Measurements from ENCODE around the gene SGK1. TPM values are rescaled to one million over a fixed set of nuclear protein-coding genes. Genes with fewer than 3 reads are reported as not detected.

Gene SGK1
- total RNA-seq, 1 experiment from 2014 or later: 95.2 TPM

DNA sequence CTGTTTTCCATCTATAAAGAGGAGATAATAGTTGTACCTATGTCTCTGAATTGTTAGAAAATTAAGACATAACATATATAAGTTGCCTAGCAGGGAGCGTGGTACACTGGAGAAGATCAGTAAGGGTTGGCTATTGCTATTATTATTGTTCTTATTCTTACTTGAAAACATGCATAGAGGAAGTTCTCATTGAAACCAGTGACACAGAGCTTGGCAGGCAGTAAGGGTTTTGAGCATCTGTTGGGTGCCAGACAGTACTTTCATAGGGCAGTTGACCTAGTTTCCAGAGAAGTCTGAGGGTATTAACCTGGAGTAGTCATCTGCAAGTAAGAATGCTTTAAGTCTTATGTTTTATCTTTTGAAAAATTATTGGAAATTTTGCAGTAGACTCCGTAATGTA, 13.3 kb upstream of the SGK1 start:
- ATAC-seq (no peak), DNase-seq (no peak)
- H3K9me3 ChIP-seq (ENCODE audit: low read length): no peaks in the 10 kb centered on the region
- no peak overlapping the region for H3K4me2 ChIP-seq (ENCODE audit: low read length)
- no peak overlapping the region for H3K27ac ChIP-seq (ENCODE audit: low read length)
- no peaks in the 10 kb centered on the region for H3K79me2 ChIP-seq (ENCODE audit: low read length)
- no peaks in the 10 kb centered on the region for H3K4me1 ChIP-seq (ENCODE audit: insufficient read depth, low read length)
- intact Hi-C loops (cut with micrococcal nuclease): no loop called here
- TF ChIP-seq, protein P1, sequence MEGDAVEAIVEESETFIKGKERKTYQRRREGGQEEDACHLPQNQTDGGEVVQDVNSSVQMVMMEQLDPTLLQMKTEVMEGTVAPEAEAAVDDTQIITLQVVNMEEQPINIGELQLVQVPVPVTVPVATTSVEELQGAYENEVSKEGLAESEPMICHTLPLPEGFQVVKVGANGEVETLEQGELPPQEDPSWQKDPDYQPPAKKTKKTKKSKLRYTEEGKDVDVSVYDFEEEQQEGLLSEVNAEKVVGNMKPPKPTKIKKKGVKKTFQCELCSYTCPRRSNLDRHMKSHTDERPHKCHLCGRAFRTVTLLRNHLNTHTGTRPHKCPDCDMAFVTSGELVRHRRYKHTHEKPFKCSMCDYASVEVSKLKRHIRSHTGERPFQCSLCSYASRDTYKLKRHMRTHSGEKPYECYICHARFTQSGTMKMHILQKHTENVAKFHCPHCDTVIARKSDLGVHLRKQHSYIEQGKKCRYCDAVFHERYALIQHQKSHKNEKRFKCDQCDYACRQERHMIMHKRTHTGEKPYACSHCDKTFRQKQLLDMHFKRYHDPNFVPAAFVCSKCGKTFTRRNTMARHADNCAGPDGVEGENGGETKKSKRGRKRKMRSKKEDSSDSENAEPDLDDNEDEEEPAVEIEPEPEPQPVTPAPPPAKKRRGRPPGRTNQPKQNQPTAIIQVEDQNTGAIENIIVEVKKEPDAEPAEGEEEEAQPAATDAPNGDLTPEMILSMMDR (conservative IDR thresholded peaks at IDR 0.05; ENCODE audit: low read depth, low read length): no peak
- TF ChIP-seq EZH2phosphoT487 (IDR thresholded peaks at IDR 0.05; ENCODE audit: borderline replicate concordance, low read length) (no peak), EZH2 (IDR thresholded peaks at IDR 0.05; ENCODE audit: low read length, unreplicated experiment) (no peak)
- H3K4me3 ChIP-seq (ENCODE audit: low read length): no peak overlapping the region
- ChIA-PET POLR2A (ENCODE audit: unreplicated experiment) (no interaction called here), CTCF (no interaction called here)
- no peaks in the 10 kb centered on the region for H3K27me3 ChIP-seq (ENCODE audit: low read length)
- H3K9ac ChIP-seq (ENCODE audit: low read length): no peak overlapping the region
- H4K20me1 ChIP-seq (ENCODE audit: low read length): no peaks in the 10 kb centered on the region
- H3F3A ChIP-seq (ENCODE audit: low read length, unreplicated experiment): no peaks in the 10 kb centered on the region
- H3K9me2 ChIP-seq (replicated peaks; ENCODE audit: low read length): no peaks in the 10 kb centered on the region
- H3K36me3 ChIP-seq (ENCODE audit: low read depth, low read length): no peaks in the 10 kb centered on the region
- no TSS peak for BruUV-seq (replicated peaks)
- H2AFZ ChIP-seq (ENCODE audit: low read length): no peak overlapping the region

DNA sequence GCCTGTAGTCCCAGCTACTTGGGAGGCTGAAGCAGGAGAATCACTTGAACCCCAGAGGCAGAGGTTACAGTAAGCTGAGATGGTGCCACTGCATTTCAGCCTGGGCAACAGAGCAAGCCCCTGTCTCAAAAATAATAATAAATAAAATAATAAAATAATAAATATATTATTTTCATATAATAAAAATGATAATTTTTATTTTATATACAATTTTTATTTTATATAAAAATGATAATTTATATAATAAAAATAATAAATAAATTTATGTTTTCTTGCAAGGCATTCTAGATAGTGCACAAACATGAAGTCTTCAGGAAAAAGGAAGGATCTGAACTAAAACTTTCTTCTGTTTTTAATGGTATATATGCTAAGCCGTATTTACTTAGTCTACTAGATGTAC, 12.6 kb upstream of the SGK1 start:
- CTCF ChIA-PET: no interaction called here

DNA sequence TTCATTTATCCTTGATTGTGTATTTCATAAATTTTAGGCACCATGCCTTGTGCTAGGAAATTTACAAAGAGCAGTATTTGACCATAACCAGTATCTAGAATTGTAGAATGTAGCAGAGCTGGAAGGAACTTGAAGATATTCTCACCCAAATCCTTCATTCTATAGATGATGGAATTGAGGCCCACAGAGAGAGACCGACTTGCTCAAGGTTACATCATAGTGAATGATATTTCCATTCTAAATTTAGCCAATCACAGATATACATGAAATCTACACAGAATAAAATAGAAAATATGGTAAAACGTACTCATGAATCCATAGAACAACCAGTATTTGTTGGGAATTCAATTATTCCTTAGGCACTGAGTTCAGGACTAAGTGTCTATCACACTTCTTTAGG, 10.9 kb upstream of the SGK1 start:
- Histone ChIP-seq H3K9me3 (ENCODE audit: low read length) (no peaks in the 10 kb centered on the region), H3K9me2 (replicated peaks; ENCODE audit: low read length) (no peaks in the 10 kb centered on the region), H3F3A (ENCODE audit: low read length, unreplicated experiment) (no peaks in the 10 kb centered on the region), H3K4me3 (ENCODE audit: low read length) (no peak overlapping the region), H3K27ac (ENCODE audit: low read length) (no peak overlapping the region), H3K27me3 (ENCODE audit: low read length) (no peaks in the 10 kb centered on the region), H3K9ac (ENCODE audit: low read length) (no peak overlapping the region), H3K36me3 (ENCODE audit: low read depth, low read length) (no peaks in the 10 kb centered on the region), H2AFZ (ENCODE audit: low read length) (no peak overlapping the region), H3K4me2 (ENCODE audit: low read length) (no peak overlapping the region), H4K20me1 (ENCODE audit: low read length) (no peaks in the 10 kb centered on the region), H3K79me2 (ENCODE audit: low read length) (no peaks in the 10 kb centered on the region), H3K4me1 (ENCODE audit: insufficient read depth, low read length) (no peaks in the 10 kb centered on the region)
- ATAC-seq (no peak), DNase-seq (no peak)
- intact Hi-C loops (cut with micrococcal nuclease): no loop called here
- BruUV-seq (replicated peaks): no TSS peak
- CTCF ChIA-PET: no interaction called here
- POLR2A ChIA-PET (ENCODE audit: unreplicated experiment): no interaction called here
- TF ChIP-seq, protein P1 (conservative IDR thresholded peaks at IDR 0.05; ENCODE audit: low read depth, low read length): no peak
- TF ChIP-seq EZH2phosphoT487 (IDR thresholded peaks at IDR 0.05; ENCODE audit: borderline replicate concordance, low read length) (no peak), EZH2 (IDR thresholded peaks at IDR 0.05; ENCODE audit: low read length, unreplicated experiment) (no peak)

More for the DNA sequence above, 12.6 kb upstream of the SGK1 start:
- Histone ChIP-seq H3K4me1 (ENCODE audit: insufficient read depth, low read length) (no peaks in the 10 kb centered on the region), H3K4me3 (ENCODE audit: low read length) (no peak overlapping the region), H3F3A (ENCODE audit: low read length, unreplicated experiment) (no peaks in the 10 kb centered on the region), H2AFZ (ENCODE audit: low read length) (no peak overlapping the region), H4K20me1 (ENCODE audit: low read length) (no peaks in the 10 kb centered on the region), H3K36me3 (ENCODE audit: low read depth, low read length) (no peaks in the 10 kb centered on the region), H3K79me2 (ENCODE audit: low read length) (no peaks in the 10 kb centered on the region), H3K9me2 (replicated peaks; ENCODE audit: low read length) (no peaks in the 10 kb centered on the region), H3K27ac (ENCODE audit: low read length) (no peak overlapping the region), H3K9ac (ENCODE audit: low read length) (no peak overlapping the region), H3K4me2 (ENCODE audit: low read length) (no peak overlapping the region), H3K9me3 (ENCODE audit: low read length) (no peaks in the 10 kb centered on the region), H3K27me3 (ENCODE audit: low read length) (no peaks in the 10 kb centered on the region)
- ATAC-seq (no peak), DNase-seq (no peak)
- TF ChIP-seq EZH2 (IDR thresholded peaks at IDR 0.05; ENCODE audit: low read length, unreplicated experiment): no peak
- TF ChIP-seq, protein P1 (conservative IDR thresholded peaks at IDR 0.05; ENCODE audit: low read depth, low read length): no peak
- TF ChIP-seq EZH2phosphoT487 (IDR thresholded peaks at IDR 0.05; ENCODE audit: borderline replicate concordance, low read length): no peak
- intact Hi-C loops (cut with micrococcal nuclease): no loop called here
- POLR2A ChIA-PET (ENCODE audit: unreplicated experiment): no interaction called here
- BruUV-seq (replicated peaks): no TSS peak
